GM18511 (cell line): Measurements from ENCODE around the gene OPCML.

Experiments
- ATAC-seq: cut with Tn5 transposase; IDR thresholded peaks from one replicate; pipeline ENCODE4 v1.9.1; 2021; ENCODE audit warnings: mild to moderate bottlenecking, moderate library complexity; ENCODE audit not compliant: unreplicated experiment

Gene OPCML

DNA sequence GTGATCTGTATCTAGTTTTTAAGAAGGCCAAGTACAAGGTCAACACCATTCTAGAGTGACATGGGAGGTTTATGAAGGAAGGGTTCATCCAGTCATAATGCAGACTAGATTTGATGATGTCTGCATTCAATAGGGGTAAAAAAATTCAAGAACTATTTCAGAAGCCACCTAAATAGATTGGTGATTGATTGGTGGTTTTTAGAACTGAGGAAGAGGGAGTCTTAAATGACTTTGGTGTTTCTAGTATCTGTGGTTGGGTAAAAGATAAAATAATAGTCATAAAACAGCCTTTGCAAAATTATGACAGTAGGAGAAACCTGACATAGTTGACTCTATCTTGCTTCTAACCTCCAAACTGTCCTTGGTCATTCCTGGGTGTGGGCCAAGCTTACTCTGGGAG is 114.1 kb downstream of the OPCML start:
- ATAC-seq = no peak

GRCh38 chr11:133414506-133414905 is 117.8 kb downstream of the OPCML start:
- ATAC-seq = no peak

DNA sequence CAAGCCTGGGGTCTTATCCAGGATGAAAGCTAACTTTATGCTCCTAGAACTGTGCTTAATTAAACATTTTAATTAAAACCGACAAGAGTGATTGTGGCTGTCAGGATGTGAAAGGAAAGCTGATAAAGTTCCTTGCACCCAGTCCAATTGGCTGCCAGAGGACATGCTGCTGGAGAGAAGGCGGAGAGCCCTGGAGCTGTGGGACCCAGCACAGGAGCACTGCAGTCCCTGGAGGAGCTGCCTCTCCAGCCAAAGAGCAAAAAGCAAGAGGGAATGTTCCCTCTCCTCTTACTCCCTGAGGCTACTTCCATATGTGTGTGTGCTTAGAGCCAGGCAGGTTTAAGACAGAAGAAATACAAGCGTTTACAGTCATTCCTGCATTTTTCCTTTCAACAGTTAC is 118.6 kb downstream of the OPCML start:
- no peak for ATAC-seq

GRCh38 chr11:133409799-133410198 is 122.5 kb downstream of the OPCML start:
- peak; percentile 17 for ATAC-seq

GRCh38 chr11:133408936-133409335 is 123.4 kb downstream of the OPCML start:
- ATAC-seq = no peak

GRCh38 chr11:133408402-133408801 is 123.9 kb downstream of the OPCML start:
- no peak for ATAC-seq

GRCh38 chr11:133406489-133406888 is 125.8 kb downstream of the OPCML start:
- ATAC-seq = no peak

DNA sequence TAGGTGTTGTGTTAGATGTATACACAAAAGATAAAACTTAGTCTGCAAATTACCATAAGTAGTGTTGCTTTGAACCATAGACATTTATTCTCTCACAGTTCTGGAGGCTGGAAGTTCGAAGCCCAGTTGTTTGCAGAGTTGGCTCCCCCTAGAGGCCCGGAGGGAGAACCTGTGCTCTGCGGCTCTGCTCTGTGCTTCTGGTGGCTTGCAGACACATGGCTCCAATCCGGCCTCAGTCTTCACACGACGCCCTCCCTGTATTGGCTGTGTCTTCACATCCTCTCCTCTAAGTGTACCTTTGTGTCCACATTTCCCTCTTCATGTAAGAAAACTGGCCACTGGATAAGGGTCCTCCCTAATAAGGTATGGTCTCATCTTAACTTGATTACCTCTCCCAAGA is 128.4 kb downstream of the OPCML start:
- no peak for ATAC-seq

DNA sequence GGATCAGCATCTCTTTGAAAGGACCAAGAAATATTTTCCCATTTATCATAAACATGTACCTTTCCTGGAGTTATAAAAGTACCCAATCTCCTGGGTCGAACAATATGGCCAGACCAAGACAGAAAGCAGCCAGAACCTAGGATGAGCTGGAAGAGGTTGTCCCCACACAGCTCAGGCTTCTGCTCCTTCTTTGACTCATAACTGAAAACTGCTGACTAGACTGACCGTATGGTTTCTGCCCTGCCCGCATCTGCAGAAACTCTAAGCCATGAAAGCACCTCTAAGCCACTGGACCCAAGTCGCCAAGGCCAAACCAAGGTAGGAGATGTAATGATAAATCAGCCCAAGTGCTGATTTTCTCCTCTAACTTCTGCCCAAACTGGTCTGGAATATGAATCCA is 129.8 kb downstream of the OPCML start:
- no peak for ATAC-seq

DNA sequence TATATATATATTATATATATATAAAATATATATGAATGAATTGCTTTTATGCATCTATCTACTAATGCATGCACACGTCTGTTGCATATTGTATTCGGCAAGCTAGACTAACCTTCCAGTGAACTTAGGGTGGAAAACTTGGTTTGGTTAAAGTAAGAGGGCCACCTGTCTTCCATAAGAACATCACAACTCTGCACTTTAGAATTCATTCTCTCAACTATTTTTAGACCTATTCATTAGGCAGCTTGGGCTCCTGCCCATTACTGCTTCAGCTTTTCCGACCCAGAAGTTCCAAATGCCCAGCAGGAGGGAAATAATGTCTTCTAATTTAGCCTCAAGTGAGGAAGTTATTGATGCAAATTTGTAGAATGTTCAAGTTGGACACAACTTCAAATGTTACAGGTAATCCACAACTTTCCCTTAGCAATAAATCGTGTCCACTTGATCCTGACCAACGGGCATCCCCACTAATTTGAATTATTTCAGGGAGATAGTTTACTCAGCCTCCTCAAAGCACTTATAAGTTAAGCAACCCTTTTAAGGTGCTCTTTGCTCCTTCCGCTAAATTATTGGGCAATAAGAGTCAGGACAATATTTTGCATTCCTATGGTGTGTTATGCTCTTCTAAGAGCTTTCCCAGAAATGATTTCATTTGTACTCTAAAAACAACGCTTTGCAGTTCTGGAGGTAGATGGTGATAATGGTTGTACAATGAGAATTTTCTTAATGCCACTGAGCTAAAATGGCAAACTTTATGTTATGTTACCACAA is 132.3 kb downstream of the OPCML start:
- ATAC-seq = no peak

DNA sequence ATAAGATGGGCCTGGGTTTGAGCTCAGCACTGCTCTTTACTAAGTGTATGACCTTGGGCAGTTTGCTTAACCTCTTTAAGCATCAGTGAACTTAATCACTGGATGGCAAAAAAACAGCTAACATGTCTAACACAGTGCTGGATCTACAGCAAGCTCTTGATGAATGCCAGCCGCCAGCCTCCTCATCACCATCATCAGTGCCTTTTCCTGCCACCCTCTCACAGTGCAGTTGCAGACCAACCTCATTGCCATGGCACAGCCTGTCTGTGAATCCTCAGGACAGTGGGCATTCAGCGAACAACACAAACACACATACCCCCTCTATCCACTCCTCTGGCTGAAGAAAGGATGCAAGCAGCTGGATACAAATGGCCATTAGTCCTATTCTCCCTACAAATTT is 133.0 kb downstream of the OPCML start:
- no peak for ATAC-seq

DNA sequence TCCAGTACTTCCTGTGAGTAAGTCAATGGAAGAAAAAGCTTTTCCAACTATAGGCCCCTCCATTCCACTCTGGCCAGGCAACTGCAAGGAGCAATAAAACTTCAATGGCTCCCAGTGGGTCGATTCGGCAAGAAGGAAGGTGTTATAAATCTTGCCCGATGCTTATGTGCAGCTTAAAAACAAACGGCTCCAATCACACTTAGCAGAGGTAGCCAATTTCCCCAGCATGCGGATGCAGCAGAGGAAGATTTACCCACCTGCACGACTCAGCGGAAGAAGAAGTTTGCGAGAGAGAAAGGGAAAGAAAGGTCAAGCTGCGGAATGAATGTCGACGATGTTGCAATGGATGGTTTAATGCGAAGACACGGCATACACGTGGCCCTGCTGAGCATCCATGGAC is 141.5 kb downstream of the OPCML start:
- no peak for ATAC-seq

- ATAC-seq = peak; percentile 52
Observed at GRCh38 chr11:133388975-133389568, 143.2 kb downstream of the OPCML start.

GRCh38 chr11:133388260-133388659 is 144.0 kb downstream of the OPCML start:
- ATAC-seq = no peak

GRCh38 chr11:133386852-133387251 is 145.4 kb downstream of the OPCML start:
- ATAC-seq = no peak

GRCh38 chr11:133386262-133386661 is 146.0 kb downstream of the OPCML start:
- no peak for ATAC-seq

- no peak for ATAC-seq
Observed at GRCh38 chr11:133385781-133386180, 146.5 kb downstream of the OPCML start.

- no peak for ATAC-seq
Observed at GRCh38 chr11:133384731-133385130, 147.6 kb downstream of the OPCML start.

- ATAC-seq = no peak
Observed at GRCh38 chr11:133383689-133384088, 148.6 kb downstream of the OPCML start.

- ATAC-seq = no peak
Observed at GRCh38 chr11:133383201-133383600, 149.1 kb downstream of the OPCML start.

DNA sequence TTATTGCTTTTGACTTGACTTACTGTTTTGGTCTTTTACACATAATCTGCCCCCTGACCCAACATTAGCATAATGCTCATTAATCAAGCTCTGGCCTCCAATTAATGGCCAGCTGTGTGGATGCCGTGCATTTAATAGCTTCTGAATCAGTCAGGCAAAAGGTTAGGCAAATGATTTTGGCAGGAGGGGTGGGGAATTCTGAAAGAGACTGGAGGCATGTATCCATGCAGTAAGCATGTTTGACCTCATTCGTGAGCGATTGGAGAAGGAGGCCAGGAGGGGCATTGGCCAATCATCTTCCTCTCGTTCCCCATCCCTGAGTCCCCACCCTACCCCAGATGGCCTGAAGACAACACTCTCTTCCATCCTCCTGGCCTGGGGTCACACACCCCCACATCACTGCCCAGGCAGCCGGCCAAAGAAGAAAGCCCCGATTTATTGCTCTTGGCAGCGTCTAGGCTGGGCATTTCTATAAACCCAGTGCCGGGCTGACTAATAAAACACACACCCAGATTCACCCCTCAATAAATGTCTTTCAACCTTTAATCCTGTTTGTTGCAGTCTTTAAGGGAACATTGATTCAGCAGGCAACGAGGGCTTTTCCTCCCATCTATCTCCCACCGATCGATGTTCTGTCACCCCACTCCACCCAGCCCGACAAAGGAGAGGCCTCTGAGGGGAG is 150.0 kb downstream of the OPCML start:
- ATAC-seq = no peak

GRCh38 chr11:133381761-133382130 is 150.6 kb downstream of the OPCML start:
- ATAC-seq = no peak
